ENCODE measurements around the gene DAB1.

DNA sequence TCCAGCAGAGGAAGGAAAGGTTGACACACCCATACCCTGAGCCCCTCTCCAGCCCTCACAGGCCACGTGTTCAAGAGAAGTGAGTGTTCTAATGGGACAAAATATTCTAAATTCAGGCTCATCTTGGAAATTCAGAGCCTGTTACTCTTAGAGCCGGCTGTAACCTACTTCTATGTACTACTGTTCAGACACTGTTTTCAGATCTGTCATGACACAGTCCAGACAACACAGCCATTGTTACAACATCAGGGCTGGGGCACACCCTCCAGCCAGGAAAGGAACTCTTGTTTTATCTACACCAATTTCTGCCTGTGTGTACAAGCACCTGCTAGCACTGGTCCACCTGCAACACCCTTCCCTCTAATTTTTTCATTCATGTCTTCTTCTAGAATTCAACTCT lies 312.7 kb downstream of the DAB1 start:
- TF ChIP-seq, protein P1, sequence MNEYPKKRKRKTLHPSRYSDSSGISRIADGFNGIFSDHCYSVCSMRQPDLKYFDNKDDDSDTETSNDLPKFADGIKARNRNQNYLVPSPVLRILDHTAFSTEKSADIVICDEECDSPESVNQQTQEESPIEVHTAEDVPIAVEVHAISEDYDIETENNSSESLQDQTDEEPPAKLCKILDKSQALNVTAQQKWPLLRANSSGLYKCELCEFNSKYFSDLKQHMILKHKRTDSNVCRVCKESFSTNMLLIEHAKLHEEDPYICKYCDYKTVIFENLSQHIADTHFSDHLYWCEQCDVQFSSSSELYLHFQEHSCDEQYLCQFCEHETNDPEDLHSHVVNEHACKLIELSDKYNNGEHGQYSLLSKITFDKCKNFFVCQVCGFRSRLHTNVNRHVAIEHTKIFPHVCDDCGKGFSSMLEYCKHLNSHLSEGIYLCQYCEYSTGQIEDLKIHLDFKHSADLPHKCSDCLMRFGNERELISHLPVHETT (tag by site-specific recombination; IDR thresholded peaks at IDR 0.05), result no peak
- TF ChIP-seq ZNF121 (tag by site-specific recombination; IDR thresholded peaks at IDR 0.05) (no peak), SP7 (tag by site-specific recombination; IDR thresholded peaks at IDR 0.05) (no peak), SP2 (tag by site-specific recombination; IDR thresholded peaks at IDR 0.05) (no peak), ZNF292 (tag by site-specific recombination; IDR thresholded peaks at IDR 0.05; ENCODE audit: borderline replicate concordance, low read depth) (no peak), SALL2 (tag by site-specific recombination; IDR thresholded peaks at IDR 0.05; ENCODE audit: borderline replicate concordance) (no peak), ZNF558 (tag by site-specific recombination; IDR thresholded peaks at IDR 0.05) (no peak), ZNF274 (IDR thresholded peaks at IDR 0.05; ENCODE audit: low read length) (no peak), ZNF274 (tag by site-specific recombination; IDR thresholded peaks at IDR 0.05; ENCODE audit: borderline replicate concordance) (no peak), ZNF138 (tag by site-specific recombination; IDR thresholded peaks at IDR 0.05; ENCODE audit: borderline replicate concordance) (no peak)
- TF ChIP-seq, protein P2, sequence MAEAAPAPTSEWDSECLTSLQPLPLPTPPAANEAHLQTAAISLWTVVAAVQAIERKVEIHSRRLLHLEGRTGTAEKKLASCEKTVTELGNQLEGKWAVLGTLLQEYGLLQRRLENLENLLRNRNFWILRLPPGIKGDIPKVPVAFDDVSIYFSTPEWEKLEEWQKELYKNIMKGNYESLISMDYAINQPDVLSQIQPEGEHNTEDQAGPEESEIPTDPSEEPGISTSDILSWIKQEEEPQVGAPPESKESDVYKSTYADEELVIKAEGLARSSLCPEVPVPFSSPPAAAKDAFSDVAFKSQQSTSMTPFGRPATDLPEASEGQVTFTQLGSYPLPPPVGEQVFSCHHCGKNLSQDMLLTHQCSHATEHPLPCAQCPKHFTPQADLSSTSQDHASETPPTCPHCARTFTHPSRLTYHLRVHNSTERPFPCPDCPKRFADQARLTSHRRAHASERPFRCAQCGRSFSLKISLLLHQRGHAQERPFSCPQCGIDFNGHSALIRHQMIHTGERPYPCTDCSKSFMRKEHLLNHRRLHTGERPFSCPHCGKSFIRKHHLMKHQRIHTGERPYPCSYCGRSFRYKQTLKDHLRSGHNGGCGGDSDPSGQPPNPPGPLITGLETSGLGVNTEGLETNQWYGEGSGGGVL (tag by site-specific recombination; IDR thresholded peaks at IDR 0.05), result no peak
- TF ChIP-seq, protein P3, sequence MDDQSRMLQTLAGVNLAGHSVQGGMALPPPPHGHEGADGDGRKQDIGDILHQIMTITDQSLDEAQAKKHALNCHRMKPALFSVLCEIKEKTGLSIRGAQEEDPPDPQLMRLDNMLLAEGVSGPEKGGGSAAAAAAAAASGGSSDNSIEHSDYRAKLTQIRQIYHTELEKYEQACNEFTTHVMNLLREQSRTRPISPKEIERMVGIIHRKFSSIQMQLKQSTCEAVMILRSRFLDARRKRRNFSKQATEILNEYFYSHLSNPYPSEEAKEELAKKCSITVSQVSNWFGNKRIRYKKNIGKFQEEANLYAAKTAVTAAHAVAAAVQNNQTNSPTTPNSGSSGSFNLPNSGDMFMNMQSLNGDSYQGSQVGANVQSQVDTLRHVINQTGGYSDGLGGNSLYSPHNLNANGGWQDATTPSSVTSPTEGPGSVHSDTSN (CRISPR knock-in tag; IDR thresholded peaks at IDR 0.05), result no peak
